Mesendoderm (in vitro differentiated cells): ENCODE measurements around the gene PHOX2A.

ENCODE experiments used
- DNase-seq: peaks from one replicate; pipeline ENCODE4 v3.0.0; 2013
- H2AK5ac ChIP-seq: 2 replicates; pipeline ENCODE4 v1.6.1; 2013; ENCODE audit warnings: low read length, inconsistent platforms
- H2BK120ac ChIP-seq: 2 replicates; pipeline ENCODE4 v1.6.1; 2013; ENCODE audit warnings: low read depth, mild to moderate bottlenecking, low read length, moderate library complexity, mixed read lengths
- H2BK15ac ChIP-seq: replicated peaks from 2 replicates; pipeline ENCODE4 v1.6.1; 2013; ENCODE audit warnings: low read depth, mild to moderate bottlenecking, moderate library complexity
- H2BK5ac ChIP-seq: 2 replicates; pipeline ENCODE4 v1.6.1; 2013; ENCODE audit warnings: low read length, inconsistent platforms
- H3K18ac ChIP-seq: 2 replicates; pipeline ENCODE4 v1.6.1; 2013; ENCODE audit warnings: mild to moderate bottlenecking, low read length, mixed read lengths
- H3K23ac ChIP-seq: one replicate; pipeline ENCODE4 v1.6.1; 2013; ENCODE audit warnings: low read length
- H3K27ac ChIP-seq: 2 replicates; pipeline ENCODE4 v1.5.1; 2013; ENCODE audit warnings: low read depth, mild to moderate bottlenecking, inconsistent platforms, low read length, moderate library complexity
- H3K27me3 ChIP-seq: 2 replicates; pipeline ENCODE4 v1.6.1; 2013; ENCODE audit warnings: low read length, control low read depth, mild to moderate bottlenecking, inconsistent platforms; ENCODE audit not compliant: insufficient read depth, poor library complexity
- H3K36me3 ChIP-seq: 2 replicates; pipeline ENCODE4 v1.6.1; 2013; ENCODE audit warnings: low read length, inconsistent platforms; ENCODE audit not compliant: control insufficient read depth, insufficient read depth
- H3K4ac ChIP-seq: one replicate; pipeline ENCODE4 v1.6.1; 2013; ENCODE audit warnings: low read depth, mild to moderate bottlenecking, low read length, moderate library complexity
- H3K4me1 ChIP-seq: 2 replicates; pipeline ENCODE4 v1.6.1; 2013; ENCODE audit warnings: low read depth, low read length, inconsistent platforms; ENCODE audit not compliant: control insufficient read depth
- H3K4me2 ChIP-seq: 2 replicates; pipeline ENCODE4 v1.6.1; 2013; ENCODE audit warnings: low read length
- H3K4me3 ChIP-seq: 2 replicates; pipeline ENCODE4 v1.5.1; 2013; ENCODE audit warnings: mild to moderate bottlenecking, low read length
- H3K56ac ChIP-seq: one replicate; pipeline ENCODE4 v1.6.1; 2013; ENCODE audit warnings: low read length
- H3K79me1 ChIP-seq: 2 replicates; pipeline ENCODE4 v1.6.1; 2013; ENCODE audit warnings: low read length, inconsistent platforms
- H3K79me2 ChIP-seq: 2 replicates; pipeline ENCODE4 v1.6.1; 2013; ENCODE audit warnings: mild to moderate bottlenecking, low read length; ENCODE audit not compliant: control insufficient read depth, insufficient read depth
- H3K9ac ChIP-seq: 2 replicates; pipeline ENCODE4 v1.6.1; 2013; ENCODE audit warnings: low read length, inconsistent platforms
- H4K5ac ChIP-seq: one replicate; pipeline ENCODE4 v1.6.1; 2013; ENCODE audit warnings: low read length
- H4K8ac ChIP-seq: one replicate; pipeline ENCODE4 v1.6.1; 2013; ENCODE audit warnings: low read depth, mild to moderate bottlenecking, control low read depth, low read length, moderate library complexity
- WGBS: extraction: QIAGEN DNeasy Blood & Tissue Kit; methylation state at CpG from one replicate; pipeline ENCODE4 v1.1.7; 2013; ENCODE audit warnings: low lambda C conversion rate, missing lambda C conversion rate; ENCODE audit not compliant: insufficient coverage; ENCODE audit errors: extremely low coverage; 5-methylcytosine and 5-hydroxymethylcytosine counted together

PHOX2A gene

DNA sequence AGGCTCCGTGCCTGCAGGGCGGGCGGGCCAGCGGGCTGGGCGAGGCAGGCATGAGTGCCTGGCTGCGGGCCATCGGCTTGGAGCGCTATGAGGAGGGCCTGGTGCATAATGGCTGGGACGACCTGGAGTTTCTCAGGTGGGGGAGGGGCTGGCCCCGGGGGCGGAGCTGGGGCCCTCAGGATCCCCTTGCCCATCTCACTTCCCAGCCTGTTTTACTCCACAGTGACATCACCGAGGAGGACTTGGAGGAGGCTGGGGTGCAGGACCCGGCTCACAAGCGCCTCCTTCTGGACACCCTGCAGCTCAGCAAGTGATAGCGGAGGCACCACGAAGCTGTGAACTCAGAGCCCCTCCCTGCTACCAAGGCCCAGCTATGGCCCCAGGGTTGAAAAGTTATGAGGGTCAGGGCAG lies 5.9 kb downstream of the PHOX2A start:
- peaks cover 12% of the 10 kb centered on the region for H3K4me1 ChIP-seq
- H2BK5ac ChIP-seq, result no peak overlapping the region
- H3K27ac ChIP-seq, result no peak overlapping the region
- H4K5ac ChIP-seq, result no peak overlapping the region
- peak overlapping the region; percentile 58 for H3K56ac ChIP-seq
- peaks cover 25% of the 10 kb centered on the region for H3K27me3 ChIP-seq
- no peaks in the 10 kb centered on the region for H3K79me1 ChIP-seq
- H3K4ac ChIP-seq, result no peak overlapping the region
- H3K23ac ChIP-seq, result no peak overlapping the region
- H2AK5ac ChIP-seq, result no peak overlapping the region
- no peak overlapping the region for H3K18ac ChIP-seq
- H3K4me3 ChIP-seq, result no peak overlapping the region
- H3K4me2 ChIP-seq, result no peak overlapping the region
- no peak overlapping the region for H2BK120ac ChIP-seq
- no peak overlapping the region for H4K8ac ChIP-seq
- H3K9ac ChIP-seq, result peak overlapping the region; percentile 42
- H3K79me2 ChIP-seq, result no peaks in the 10 kb centered on the region
- peak; percentile 97 for DNase-seq
- H2BK15ac ChIP-seq, result no peak overlapping the region
- peaks cover 10% of the 10 kb centered on the region for H3K36me3 ChIP-seq
- WGBS, result no CpG with 5 or more reads among the region's 16 CpGs

DNA sequence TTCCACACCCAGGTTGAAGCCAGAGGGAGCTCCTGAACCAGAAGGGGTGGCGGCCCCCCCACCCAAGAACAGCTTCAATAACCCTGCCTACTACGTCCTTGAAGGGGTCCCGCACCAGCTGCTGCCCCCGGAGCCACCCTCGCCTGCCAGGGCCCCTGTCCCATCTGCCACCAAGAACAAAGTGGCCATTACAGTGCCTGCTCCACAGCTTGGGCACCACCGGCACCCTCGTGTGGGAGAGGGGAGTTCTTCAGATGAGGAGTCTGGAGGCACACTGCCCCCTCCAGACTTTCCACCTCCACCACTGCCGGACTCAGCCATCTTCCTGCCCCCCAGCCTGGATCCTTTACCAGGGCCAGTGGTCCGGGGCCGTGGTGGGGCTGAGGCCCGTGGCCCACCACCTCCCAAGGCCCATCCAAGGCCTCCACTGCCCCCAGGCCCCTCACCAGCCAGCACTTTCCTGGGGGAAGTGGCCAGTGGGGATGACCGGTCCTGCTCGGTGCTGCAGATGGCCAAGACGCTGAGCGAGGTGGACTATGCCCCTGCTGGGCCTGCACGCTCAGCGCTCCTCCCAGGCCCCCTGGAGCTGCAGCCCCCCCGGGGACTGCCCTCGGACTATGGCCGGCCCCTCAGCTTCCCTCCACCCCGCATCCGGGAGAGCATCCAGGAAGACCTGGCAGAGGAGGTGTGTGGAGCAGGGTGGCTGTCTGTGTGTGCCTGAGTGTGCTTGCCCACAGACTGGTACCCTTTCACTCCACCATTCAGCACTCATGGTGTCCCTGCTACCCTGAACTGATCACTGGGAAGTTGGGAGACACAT lies 6.7 kb downstream of the PHOX2A start:
- peaks cover 20% of the 10 kb centered on the region for H3K27me3 ChIP-seq
- no peak overlapping the region for H4K5ac ChIP-seq
- WGBS, result no CpG with 5 or more reads among the region's 22 CpGs
- H2BK120ac ChIP-seq, result no peak overlapping the region
- H3K27ac ChIP-seq, result no peak overlapping the region
- no peak overlapping the region for H3K18ac ChIP-seq
- H4K8ac ChIP-seq, result no peak overlapping the region
- no peak overlapping the region for H3K4me2 ChIP-seq
- no peak overlapping the region for H3K4ac ChIP-seq
- peak overlapping the region; percentile 42 for H3K9ac ChIP-seq
- H3K36me3 ChIP-seq, result peaks cover 11% of the 10 kb centered on the region
- peaks cover 12% of the 10 kb centered on the region for H3K4me1 ChIP-seq
- H3K56ac ChIP-seq, result peak overlapping the region; percentile 58
- H3K79me1 ChIP-seq, result no peaks in the 10 kb centered on the region
- H2BK5ac ChIP-seq, result no peak overlapping the region
- no peaks in the 10 kb centered on the region for H3K79me2 ChIP-seq
- no peak overlapping the region for H2AK5ac ChIP-seq
- no peak overlapping the region for H3K4me3 ChIP-seq
- H3K23ac ChIP-seq, result no peak overlapping the region
- no peak overlapping the region for H2BK15ac ChIP-seq
- no peak for DNase-seq

DNA sequence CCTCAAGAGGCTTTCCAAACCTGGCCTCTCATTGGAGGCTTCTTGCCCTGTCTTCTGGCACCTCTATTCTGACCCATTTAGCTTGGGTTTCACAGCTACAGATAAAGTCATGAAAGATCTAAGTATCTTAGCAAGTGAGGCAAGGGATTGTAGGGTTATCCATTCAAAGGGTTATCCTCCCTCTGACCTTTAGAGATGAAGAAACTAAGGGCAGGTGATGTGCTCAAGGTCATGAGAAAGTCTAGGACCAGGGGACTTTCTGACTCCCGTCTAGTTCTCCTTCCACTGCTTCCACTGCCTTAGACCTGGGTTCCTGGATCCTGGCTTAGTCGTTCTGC lies 7.2 kb downstream of the PHOX2A start:
- H3K9ac ChIP-seq, result no peak overlapping the region
- H4K5ac ChIP-seq, result no peak overlapping the region
- no peak overlapping the region for H2BK120ac ChIP-seq
- no peaks in the 10 kb centered on the region for H3K79me1 ChIP-seq
- H3K4me3 ChIP-seq, result no peak overlapping the region
- no peak overlapping the region for H3K23ac ChIP-seq
- H3K18ac ChIP-seq, result no peak overlapping the region
- H3K4me2 ChIP-seq, result no peak overlapping the region
- H3K36me3 ChIP-seq, result peaks cover 13% of the 10 kb centered on the region
- H2AK5ac ChIP-seq, result no peak overlapping the region
- no peak for DNase-seq
- no peak overlapping the region for H3K27ac ChIP-seq
- no peak overlapping the region for H4K8ac ChIP-seq
- H3K4me1 ChIP-seq, result peaks cover 12% of the 10 kb centered on the region
- WGBS, result no CpG with 5 or more reads among the region's 2 CpGs
- H3K27me3 ChIP-seq, result peaks cover 15% of the 10 kb centered on the region
- no peaks in the 10 kb centered on the region for H3K79me2 ChIP-seq
- no peak overlapping the region for H3K4ac ChIP-seq
- no peak overlapping the region for H2BK5ac ChIP-seq
- H3K56ac ChIP-seq, result no peak overlapping the region
- H2BK15ac ChIP-seq, result no peak overlapping the region

DNA sequence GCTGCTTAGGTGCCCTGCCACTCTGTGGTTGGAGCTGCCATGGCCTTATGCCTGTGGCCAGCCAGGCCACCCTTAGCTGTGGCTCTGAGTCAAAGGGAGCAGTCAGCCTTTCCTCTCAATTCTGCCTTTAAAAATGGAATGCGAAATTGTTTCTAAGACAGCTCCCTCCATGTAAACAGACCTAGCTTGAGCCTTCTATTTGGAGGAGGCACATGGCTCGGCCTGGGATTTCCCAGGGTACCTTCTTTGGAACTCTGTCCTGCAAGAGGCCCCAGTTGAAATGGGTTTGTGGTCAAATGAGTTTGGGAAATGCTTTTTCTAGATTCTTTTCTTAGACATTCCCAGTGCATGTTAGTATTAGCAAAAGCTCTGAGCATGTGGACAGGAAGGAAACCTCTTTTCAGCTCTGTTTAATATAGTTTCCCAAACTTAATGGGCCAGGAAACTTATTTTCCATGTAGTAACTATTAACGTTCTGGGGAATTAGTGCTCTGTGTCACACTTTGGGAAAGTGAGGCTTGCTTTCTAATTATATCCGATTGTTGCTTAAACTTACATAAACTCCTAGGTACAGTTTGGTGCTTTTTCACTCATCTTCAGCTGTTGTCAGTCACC lies 7.8 kb downstream of the PHOX2A start:
- Histone ChIP-seq H2BK5ac (no peak overlapping the region), H3K27ac (no peak overlapping the region), H3K36me3 (peaks cover 18% of the 10 kb centered on the region), H3K4ac (no peak overlapping the region), H3K4me2 (no peak overlapping the region), H3K56ac (no peak overlapping the region), H2AK5ac (no peak overlapping the region), H3K27me3 (peaks cover 11% of the 10 kb centered on the region), H3K79me1 (no peaks in the 10 kb centered on the region), H2BK120ac (no peak overlapping the region), H3K18ac (no peak overlapping the region), H3K4me3 (no peak overlapping the region), H2BK15ac (no peak overlapping the region), H3K79me2 (no peaks in the 10 kb centered on the region), H3K4me1 (peaks cover 12% of the 10 kb centered on the region), H4K5ac (no peak overlapping the region), H4K8ac (no peak overlapping the region), H3K9ac (no peak overlapping the region), H3K23ac (no peak overlapping the region)
- DNase-seq, result no peak
- no CpG with 5 or more reads among the region's 4 CpGs for WGBS

DNA sequence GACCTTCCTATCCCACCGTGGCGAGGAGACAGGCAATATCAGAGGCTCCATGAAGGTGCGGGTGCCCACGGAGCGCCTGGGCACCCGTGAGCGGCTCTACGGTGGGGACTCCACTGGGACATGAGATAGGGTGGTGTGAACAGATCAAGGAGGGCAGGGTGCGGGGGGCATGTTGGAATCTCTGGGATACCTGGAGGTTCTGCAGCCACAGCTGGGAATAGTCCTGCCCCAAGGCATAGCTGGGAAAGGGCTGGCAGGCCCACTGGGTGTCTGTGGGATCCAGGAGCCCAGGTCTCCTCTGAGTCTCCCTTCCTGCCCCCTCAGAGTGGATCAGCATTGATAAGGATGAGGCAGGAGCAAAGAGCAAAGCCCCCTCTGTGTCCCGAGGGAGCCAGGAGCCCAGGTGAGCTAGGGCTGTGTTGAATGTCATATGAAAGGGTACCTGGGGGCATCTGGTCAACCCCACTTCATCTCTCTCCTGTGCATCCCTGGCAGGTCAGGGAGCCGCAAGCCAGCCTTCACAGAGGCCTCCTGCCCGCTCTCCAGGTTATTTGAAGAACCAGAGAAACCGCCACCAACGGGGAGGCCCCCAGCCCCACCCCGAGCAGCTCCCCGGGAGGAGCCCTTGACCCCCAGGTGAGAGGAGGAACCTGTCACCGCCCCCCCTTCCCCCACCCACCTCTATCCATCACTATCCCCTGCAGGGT lies 8.5 kb downstream of the PHOX2A start:
- H3K23ac ChIP-seq, result no peak overlapping the region
- H3K4ac ChIP-seq, result no peak overlapping the region
- peaks cover 23% of the 10 kb centered on the region for H3K36me3 ChIP-seq
- no peak overlapping the region for H3K18ac ChIP-seq
- H3K4me3 ChIP-seq, result no peak overlapping the region
- no peak overlapping the region for H3K4me2 ChIP-seq
- no peaks in the 10 kb centered on the region for H3K79me2 ChIP-seq
- H2BK5ac ChIP-seq, result no peak overlapping the region
- peaks cover 10% of the 10 kb centered on the region for H3K4me1 ChIP-seq
- H3K27ac ChIP-seq, result no peak overlapping the region
- no peak overlapping the region for H4K5ac ChIP-seq
- no peak overlapping the region for H3K9ac ChIP-seq
- no peak overlapping the region for H4K8ac ChIP-seq
- no peak overlapping the region for H3K56ac ChIP-seq
- peaks cover 6% of the 10 kb centered on the region for H3K27me3 ChIP-seq
- H3K79me1 ChIP-seq, result no peaks in the 10 kb centered on the region
- no CpG with 5 or more reads among the region's 17 CpGs for WGBS
- no peak for DNase-seq
- no peak overlapping the region for H2BK15ac ChIP-seq
- H2BK120ac ChIP-seq, result no peak overlapping the region
- no peak overlapping the region for H2AK5ac ChIP-seq
